ENCODE data around the gene SBNO1.

Gene SBNO1

DNA sequence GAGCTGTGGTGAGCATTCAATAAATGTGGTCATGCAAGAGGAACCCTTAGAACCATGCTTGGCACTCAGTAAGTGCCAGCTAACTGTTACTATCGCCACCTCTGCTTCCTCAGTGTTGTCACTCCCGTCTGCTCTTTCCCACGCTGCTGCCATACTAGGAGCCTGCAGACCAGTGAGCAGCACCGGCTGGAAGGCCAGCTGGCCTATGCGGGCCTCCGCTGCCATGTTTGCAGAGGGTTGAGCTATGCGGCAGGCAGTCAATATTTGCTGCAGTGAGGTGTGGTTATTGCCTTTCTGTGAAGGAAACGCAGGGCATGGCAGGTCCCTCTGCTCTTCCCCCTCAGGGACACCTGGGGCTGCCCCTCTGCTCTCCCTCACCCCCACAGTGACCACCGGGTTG is 32.3 kb upstream of the SBNO1 start:
- no peaks in the 10 kb centered on the region for H3K27me3 ChIP-seq (ENCODE audit: insufficient read depth, poor library complexity, severe bottlenecking)

DNA sequence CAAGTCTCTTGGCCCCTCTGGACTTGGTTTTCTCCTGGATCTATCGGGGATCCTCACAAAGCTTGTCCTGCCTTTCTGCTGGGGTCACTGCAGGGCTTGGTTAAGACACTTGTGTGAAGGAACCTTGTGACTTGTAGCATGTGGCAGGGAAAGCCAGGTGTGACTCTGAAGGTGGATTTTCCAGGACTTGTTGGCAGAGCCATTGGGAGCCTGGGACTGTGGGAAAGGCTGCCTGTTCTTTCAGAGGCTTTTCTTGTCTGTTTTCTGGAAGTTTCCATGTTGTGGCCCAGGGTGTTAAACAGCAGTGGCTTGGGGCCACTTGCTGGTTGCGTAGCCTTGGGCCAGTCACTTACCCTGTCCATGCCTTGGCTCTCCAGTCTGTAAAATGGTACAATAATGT is 31.9 kb upstream of the SBNO1 start:
- H3K4me3 ChIP-seq (replicated peaks; ENCODE audit: insufficient read depth, low read length): no peak overlapping the region

More for the DNA sequence above, 32.3 kb upstream of the SBNO1 start:
- no peak for DNase-seq (ENCODE audit: low read depth in 1 of 2, low spot score in 1 of 2)
- Histone ChIP-seq H3K4me3 (replicated peaks; ENCODE audit: insufficient read depth, low read length) (no peak overlapping the region), H3K27ac (replicated peaks) (no peak overlapping the region)
- TF ChIP-seq GABPA (IDR thresholded peaks at IDR 0.05; ENCODE audit: low read depth): no peak
- TF ChIP-seq, protein P1, sequence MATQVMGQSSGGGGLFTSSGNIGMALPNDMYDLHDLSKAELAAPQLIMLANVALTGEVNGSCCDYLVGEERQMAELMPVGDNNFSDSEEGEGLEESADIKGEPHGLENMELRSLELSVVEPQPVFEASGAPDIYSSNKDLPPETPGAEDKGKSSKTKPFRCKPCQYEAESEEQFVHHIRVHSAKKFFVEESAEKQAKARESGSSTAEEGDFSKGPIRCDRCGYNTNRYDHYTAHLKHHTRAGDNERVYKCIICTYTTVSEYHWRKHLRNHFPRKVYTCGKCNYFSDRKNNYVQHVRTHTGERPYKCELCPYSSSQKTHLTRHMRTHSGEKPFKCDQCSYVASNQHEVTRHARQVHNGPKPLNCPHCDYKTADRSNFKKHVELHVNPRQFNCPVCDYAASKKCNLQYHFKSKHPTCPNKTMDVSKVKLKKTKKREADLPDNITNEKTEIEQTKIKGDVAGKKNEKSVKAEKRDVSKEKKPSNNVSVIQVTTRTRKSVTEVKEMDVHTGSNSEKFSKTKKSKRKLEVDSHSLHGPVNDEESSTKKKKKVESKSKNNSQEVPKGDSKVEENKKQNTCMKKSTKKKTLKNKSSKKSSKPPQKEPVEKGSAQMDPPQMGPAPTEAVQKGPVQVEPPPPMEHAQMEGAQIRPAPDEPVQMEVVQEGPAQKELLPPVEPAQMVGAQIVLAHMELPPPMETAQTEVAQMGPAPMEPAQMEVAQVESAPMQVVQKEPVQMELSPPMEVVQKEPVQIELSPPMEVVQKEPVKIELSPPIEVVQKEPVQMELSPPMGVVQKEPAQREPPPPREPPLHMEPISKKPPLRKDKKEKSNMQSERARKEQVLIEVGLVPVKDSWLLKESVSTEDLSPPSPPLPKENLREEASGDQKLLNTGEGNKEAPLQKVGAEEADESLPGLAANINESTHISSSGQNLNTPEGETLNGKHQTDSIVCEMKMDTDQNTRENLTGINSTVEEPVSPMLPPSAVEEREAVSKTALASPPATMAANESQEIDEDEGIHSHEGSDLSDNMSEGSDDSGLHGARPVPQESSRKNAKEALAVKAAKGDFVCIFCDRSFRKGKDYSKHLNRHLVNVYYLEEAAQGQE (IDR thresholded peaks at IDR 0.05; ENCODE audit: insufficient replicate concordance, low read depth): no peak
- no peak for TF ChIP-seq POLR2AphosphoS5 (IDR thresholded peaks at IDR 0.05; ENCODE audit: low read depth)
- TF ChIP-seq, protein P2, sequence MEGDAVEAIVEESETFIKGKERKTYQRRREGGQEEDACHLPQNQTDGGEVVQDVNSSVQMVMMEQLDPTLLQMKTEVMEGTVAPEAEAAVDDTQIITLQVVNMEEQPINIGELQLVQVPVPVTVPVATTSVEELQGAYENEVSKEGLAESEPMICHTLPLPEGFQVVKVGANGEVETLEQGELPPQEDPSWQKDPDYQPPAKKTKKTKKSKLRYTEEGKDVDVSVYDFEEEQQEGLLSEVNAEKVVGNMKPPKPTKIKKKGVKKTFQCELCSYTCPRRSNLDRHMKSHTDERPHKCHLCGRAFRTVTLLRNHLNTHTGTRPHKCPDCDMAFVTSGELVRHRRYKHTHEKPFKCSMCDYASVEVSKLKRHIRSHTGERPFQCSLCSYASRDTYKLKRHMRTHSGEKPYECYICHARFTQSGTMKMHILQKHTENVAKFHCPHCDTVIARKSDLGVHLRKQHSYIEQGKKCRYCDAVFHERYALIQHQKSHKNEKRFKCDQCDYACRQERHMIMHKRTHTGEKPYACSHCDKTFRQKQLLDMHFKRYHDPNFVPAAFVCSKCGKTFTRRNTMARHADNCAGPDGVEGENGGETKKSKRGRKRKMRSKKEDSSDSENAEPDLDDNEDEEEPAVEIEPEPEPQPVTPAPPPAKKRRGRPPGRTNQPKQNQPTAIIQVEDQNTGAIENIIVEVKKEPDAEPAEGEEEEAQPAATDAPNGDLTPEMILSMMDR (IDR thresholded peaks at IDR 0.05; ENCODE audit: insufficient read depth, low read length): no peak
- TF ChIP-seq SPI1 (IDR thresholded peaks at IDR 0.05; ENCODE audit: borderline replicate concordance, low read depth): no peak

DNA sequence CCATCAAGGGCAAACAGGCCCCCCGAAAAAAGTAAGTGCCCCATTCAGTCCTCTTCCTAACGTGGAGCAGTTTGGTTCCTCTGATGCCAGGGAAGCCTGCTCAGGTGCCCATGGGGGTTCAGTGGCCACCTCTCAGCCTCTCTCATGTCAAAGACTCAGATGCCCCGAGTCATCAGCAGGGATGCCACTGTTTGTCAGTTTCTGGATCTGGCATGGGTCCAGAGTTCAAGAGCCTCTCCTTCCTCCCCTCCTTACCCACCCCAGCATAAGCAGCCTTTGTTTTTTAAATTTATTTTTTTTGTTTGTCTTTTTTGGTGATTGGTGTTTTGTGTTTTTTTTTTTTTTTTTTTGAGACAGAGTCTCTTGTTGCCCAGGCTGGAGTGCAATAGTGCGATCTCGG is 30.6 kb upstream of the SBNO1 start:
- no peaks in the 10 kb centered on the region for H3K27me3 ChIP-seq (ENCODE audit: insufficient read depth, poor library complexity, severe bottlenecking)
- TF ChIP-seq SPI1 (IDR thresholded peaks at IDR 0.05; ENCODE audit: borderline replicate concordance, low read depth): no peak
- TF ChIP-seq, protein P2 (IDR thresholded peaks at IDR 0.05; ENCODE audit: insufficient read depth, low read length): no peak
- no peak for TF ChIP-seq POLR2AphosphoS5 (IDR thresholded peaks at IDR 0.05; ENCODE audit: low read depth)
- TF ChIP-seq, protein P1 (IDR thresholded peaks at IDR 0.05; ENCODE audit: insufficient replicate concordance, low read depth): no peak
- TF ChIP-seq GABPA (IDR thresholded peaks at IDR 0.05; ENCODE audit: low read depth): no peak
- no peak for DNase-seq (ENCODE audit: low read depth in 1 of 2, low spot score in 1 of 2)
- H3K4me3 ChIP-seq (replicated peaks; ENCODE audit: insufficient read depth, low read length): no peak overlapping the region
- H3K27ac ChIP-seq (replicated peaks): no peak overlapping the region

More for the DNA sequence above, 31.9 kb upstream of the SBNO1 start:
- TF ChIP-seq, protein P1 (IDR thresholded peaks at IDR 0.05; ENCODE audit: insufficient replicate concordance, low read depth): no peak
- TF ChIP-seq SPI1 (IDR thresholded peaks at IDR 0.05; ENCODE audit: borderline replicate concordance, low read depth): no peak
- TF ChIP-seq, protein P2 (IDR thresholded peaks at IDR 0.05; ENCODE audit: insufficient read depth, low read length): no peak
- TF ChIP-seq POLR2AphosphoS5 (IDR thresholded peaks at IDR 0.05; ENCODE audit: low read depth): no peak
- no peak for TF ChIP-seq GABPA (IDR thresholded peaks at IDR 0.05; ENCODE audit: low read depth)
- no peak overlapping the region for H3K27ac ChIP-seq (replicated peaks)
- H3K27me3 ChIP-seq (ENCODE audit: insufficient read depth, poor library complexity, severe bottlenecking): no peaks in the 10 kb centered on the region
- no peak for DNase-seq (ENCODE audit: low read depth in 1 of 2, low spot score in 1 of 2)

Data from HL-60 (cell line).